PC-3 (cell line): ENCODE results near the gene ABTB2. TPM values are rescaled to one million over a fixed set of nuclear protein-coding genes. Genes with fewer than 3 reads are reported as not detected.
A peak's percentile ranks its signal among the peaks of the same experiment; 100 is the strongest.

ENCODE experiments used
- ATAC-seq: fragments of 200-7000 bp; cut with Tn5 transposase; 2 replicates; pipeline ENCODE4 v1.9.1; 2020; ENCODE audit warnings: mild to moderate bottlenecking, moderate library complexity
- BruUV-seq: library from RNA; stranded (reverse); fragments of 400-500 nt; replicated peaks from 2 replicates; lab custom pipeline; 2021; lab: Mats Ljungman, UMichigan
- CTCF ChIA-PET: fragments of 300-600 bp; sonication (Branson Sonifier 250); formaldehyde crosslinking; loops from one replicate; lab custom pipeline; 2022; ENCODE audit warnings: antibody characterized with exemption; lab: Charles Lee
- POLR2A ChIA-PET: fragments of 300-600 bp; sonication (Branson Sonifier 250); formaldehyde crosslinking; loops from one replicate; lab custom pipeline; 2022; ENCODE audit warnings: antibody characterized with exemption; ENCODE audit not compliant: unreplicated experiment; lab: Charles Lee
- DNase-seq: peaks from one replicate; pipeline ENCODE4 v3.0.0-alpha.2; 2015
- H2AFZ ChIP-seq: fragments of 300-600 bp; sonication (generic); 2 replicates; pipeline ENCODE4 v1.6.0; 2016; ENCODE audit warnings: antibody characterized with exemption, low read length
- H3F3A ChIP-seq: fragments of 300-600 bp; sonication (generic); one replicate; pipeline ENCODE4 v1.6.0; 2017; ENCODE audit warnings: antibody characterized with exemption, low read length, control low read depth, mild to moderate bottlenecking; ENCODE audit not compliant: unreplicated experiment
- H3K27ac ChIP-seq: fragments of 300-600 bp; sonication (generic); 2 replicates; pipeline ENCODE4 v1.5.1; 2016; ENCODE audit warnings: mild to moderate bottlenecking, low read length
- H3K27me3 ChIP-seq: fragments of 300-600 bp; sonication (generic); 2 replicates; pipeline ENCODE4 v1.6.1; 2016; ENCODE audit warnings: low read length, mixed read lengths
- H3K36me3 ChIP-seq: fragments of 300-600 bp; sonication (generic); 2 replicates; pipeline ENCODE4 v1.6.1; 2016; ENCODE audit warnings: low read depth, mixed run types, low read length, mixed read lengths
- H3K4me1 ChIP-seq: fragments of 300-600 bp; sonication (generic); 2 replicates; pipeline ENCODE4 v1.5.1; 2016; ENCODE audit warnings: low read length; ENCODE audit not compliant: insufficient read depth
- H3K4me2 ChIP-seq: fragments of 300-600 bp; sonication (generic); 2 replicates; pipeline ENCODE4 v1.6.0; 2016; ENCODE audit warnings: low read length
- H3K4me3 ChIP-seq: fragments of 300-600 bp; sonication (generic); 2 replicates; pipeline ENCODE4 v1.5.1; 2016; ENCODE audit warnings: mild to moderate bottlenecking, low read length, mixed read lengths
- H3K79me2 ChIP-seq: fragments of 300-600 bp; sonication (generic); 2 replicates; pipeline ENCODE4 v1.6.1; 2017; ENCODE audit warnings: low read length, mixed read lengths
- H3K9ac ChIP-seq: fragments of 300-600 bp; sonication (generic); 2 replicates; pipeline ENCODE4 v1.6.0; 2016; ENCODE audit warnings: mild to moderate bottlenecking, low read length
- H3K9me2 ChIP-seq: fragments of 300-600 bp; sonication (generic); replicated peaks from 2 replicates; pipeline ENCODE4 v1.6.1; 2016; ENCODE audit warnings: mixed run types, low read length, mixed read lengths
- H3K9me3 ChIP-seq: fragments of 300-600 bp; sonication (generic); 2 replicates; pipeline ENCODE4 v1.6.1; 2016; ENCODE audit warnings: low read length, mixed read lengths
- H4K20me1 ChIP-seq: fragments of 300-600 bp; sonication (generic); 2 replicates; pipeline ENCODE4 v1.6.1; 2016; ENCODE audit warnings: low read length, mixed read lengths
- CTCF ChIP-seq: fragments of 300-600 bp; sonication (generic); conservative IDR thresholded peaks from 2 replicates; pipeline ENCODE4 v1.5.1; 2017; ENCODE audit warnings: antibody characterized with exemption, low read depth, mild to moderate bottlenecking, low read length
- EZH2 ChIP-seq: fragments of 300-600 bp; sonication (generic); IDR thresholded peaks from one replicate; pipeline ENCODE4 v1.6.1; 2017; ENCODE audit warnings: antibody characterized with exemption, mild to moderate bottlenecking, low read length; ENCODE audit not compliant: unreplicated experiment
- EZH2phosphoT487 ChIP-seq: fragments of 300-600 bp; sonication (generic); IDR thresholded peaks from 2 replicates; pipeline ENCODE4 v1.6.1; 2018; ENCODE audit warnings: mild to moderate bottlenecking, antibody characterized with exemption, low read length, borderline replicate concordance
- intact Hi-C: fragments of 100-400 bp; cut with micrococcal nuclease; formaldehyde crosslinking; loops from 2 replicates; pipeline ENCODE4 v1.9.0; 2023
- total RNA-seq: library from RNA; depleted of rRNA; stranded (reverse); fragments of >200 nt; gene quantifications from 2 replicates; pipeline ENCODE4 v1.2.3, GENCODE V29; 2014

ABTB2 gene
- total RNA-seq, 1 experiment from 2014 or later, result 5.2 TPM

- Histone ChIP-seq H3K36me3 (no peaks in the 10 kb centered on the region), H4K20me1 (no peaks in the 10 kb centered on the region), H3K9me2 (no peaks in the 10 kb centered on the region), H3K4me1 (peaks cover 19% of the 10 kb centered on the region), H3F3A (no peaks in the 10 kb centered on the region), H3K27ac (no peak overlapping the region; the same call in 1 of the 2 replicates), H3K9me3 (no peaks in the 10 kb centered on the region), H2AFZ (no peak overlapping the region), H3K79me2 (no peaks in the 10 kb centered on the region), H3K4me3 (no peak overlapping the region), H3K4me2 (peak overlapping the region; percentile 64), H3K9ac (no peak overlapping the region), H3K27me3 (no peaks in the 10 kb centered on the region)
- intact Hi-C loops, result no loop called here
- TF ChIP-seq EZH2 (no peak), EZH2phosphoT487 (no peak), CTCF (no peak)
- no TSS peak for BruUV-seq
- CTCF ChIA-PET, result no interaction called here
- POLR2A ChIA-PET, result no interaction called here
- ATAC-seq (no peak), DNase-seq (no peak)
Measured at GRCh38 chr11:34223907-34224306, 133.9 kb downstream of the ABTB2 start.

GRCh38 chr11:34223021-34223813 is 134.6 kb downstream of the ABTB2 start:
- no peaks in the 10 kb centered on the region for H4K20me1 ChIP-seq
- H3K9me2 ChIP-seq, result no peaks in the 10 kb centered on the region
- H3K79me2 ChIP-seq, result no peaks in the 10 kb centered on the region
- ChIA-PET CTCF (interaction anchor here (0.8 kb wide), 1 partner anchor 49 kb away, joined by 3 read pairs; no protein-coding TSS in a partner anchor), POLR2A (no interaction called here)
- no TSS peak for BruUV-seq
- no peaks in the 10 kb centered on the region for H3K9me3 ChIP-seq
- no peak overlapping the region for H2AFZ ChIP-seq
- peaks cover 19% of the 10 kb centered on the region for H3K4me1 ChIP-seq
- intact Hi-C loops, result no loop called here
- H3K36me3 ChIP-seq, result no peaks in the 10 kb centered on the region
- H3K27ac ChIP-seq, result peak overlapping the region; percentile 63
- DNase-seq (peak; percentile 91), ATAC-seq (peak; percentile 83)
- H3F3A ChIP-seq, result no peaks in the 10 kb centered on the region
- H3K27me3 ChIP-seq, result no peaks in the 10 kb centered on the region
- H3K9ac ChIP-seq, result peak overlapping the region; percentile 34; the same call in 1 of the 2 replicates
- no peak overlapping the region; the same call in 1 of the 2 replicates for H3K4me3 ChIP-seq
- TF ChIP-seq CTCF (no peak), EZH2 (no peak), EZH2phosphoT487 (no peak)
- peak overlapping the region; percentile 64 for H3K4me2 ChIP-seq

- intact Hi-C loops, result no loop called here
- Histone ChIP-seq H2AFZ (no peak overlapping the region), H4K20me1 (no peaks in the 10 kb centered on the region), H3K9ac (no peak overlapping the region), H3K4me2 (no peak overlapping the region), H3K36me3 (no peaks in the 10 kb centered on the region), H3F3A (no peaks in the 10 kb centered on the region), H3K4me3 (no peak overlapping the region), H3K79me2 (no peaks in the 10 kb centered on the region), H3K4me1 (peaks cover 19% of the 10 kb centered on the region), H3K27me3 (no peaks in the 10 kb centered on the region), H3K27ac (0 out of 2 replicates have a peak overlapping the region, but pooled peaks have one; percentile 63), H3K9me3 (no peaks in the 10 kb centered on the region), H3K9me2 (no peaks in the 10 kb centered on the region)
- ChIA-PET POLR2A (no interaction called here), CTCF (interaction anchor here (0.8 kb wide), 1 partner anchor 48 kb away, joined by 3 read pairs; no protein-coding TSS in a partner anchor)
- TF ChIP-seq EZH2, result no peak
- TF ChIP-seq EZH2phosphoT487, result no peak
- no peak for TF ChIP-seq CTCF
- no peak for DNase-seq
- no peak for ATAC-seq
- BruUV-seq, result no TSS peak
Measured at GRCh38 chr11:34222030-34222429, 135.8 kb downstream of the ABTB2 start.
